Hindlimb muscle (tissue), 1 donor: Measurements from ENCODE around the gene CROCC2. TPM values are rescaled to one million over a fixed set of nuclear protein-coding genes. Genes with fewer than 3 reads are reported as not detected.

Experiments used
- DNase-seq: peaks from one replicate; pipeline ENCODE4 v3.0.0-alpha.2; 2013
- polyA plus RNA-seq: library from polyadenylated mRNA; unstranded; fragments of 120-200 nt; gene quantifications from one replicate; pipeline ENCODE4 v1.2.1, GENCODE V29; 2013; ENCODE audit not compliant: insufficient read length

The CROCC2 gene
- polyA plus RNA-seq, 1 donor, result 0.22 TPM

- DNase-seq, result no peak
Observed at GRCh38 chr2:240957656-240958365, 51.7 kb downstream of the CROCC2 start.

GRCh38 chr2:240958366-240959213 lies 52.5 kb downstream of the CROCC2 start:
- no peak for DNase-seq

GRCh38 chr2:240959214-240959940 lies 53.2 kb downstream of the CROCC2 start:
- DNase-seq, result no peak

- DNase-seq, result no peak
Observed at GRCh38 chr2:240959941-240960308, 53.8 kb downstream of the CROCC2 start.

- peak; percentile 36 for DNase-seq
Observed at GRCh38 chr2:240960309-240960970, 54.3 kb downstream of the CROCC2 start.

- DNase-seq, result peak; percentile 41
Observed at GRCh38 chr2:240960971-240961876, 55.1 kb downstream of the CROCC2 start.

- no peak for DNase-seq
Observed at GRCh38 chr2:240961910-240962299, 55.8 kb downstream of the CROCC2 start.

GRCh38 chr2:240962300-240963064 lies 56.3 kb downstream of the CROCC2 start:
- peak; percentile 62 for DNase-seq

GRCh38 chr2:240963065-240963867 lies 57.1 kb downstream of the CROCC2 start:
- no peak for DNase-seq

- no peak for DNase-seq
Observed at GRCh38 chr2:240963868-240964703, 58.0 kb downstream of the CROCC2 start.

GRCh38 chr2:240964704-240965295 lies 58.7 kb downstream of the CROCC2 start:
- DNase-seq, result no peak

GRCh38 chr2:240965296-240965904 lies 59.3 kb downstream of the CROCC2 start:
- no peak for DNase-seq

- no peak for DNase-seq
Observed at GRCh38 chr2:240965905-240966456, 59.8 kb downstream of the CROCC2 start.

GRCh38 chr2:240966457-240966905 lies 60.3 kb downstream of the CROCC2 start:
- no peak for DNase-seq

GRCh38 chr2:240966906-240967680 lies 61.0 kb downstream of the CROCC2 start:
- no peak for DNase-seq

GRCh38 chr2:240967681-240968621 lies 61.8 kb downstream of the CROCC2 start:
- DNase-seq, result no peak
